ENCODE data around the gene NOTCH2. TPM values are rescaled to one million over a fixed set of nuclear protein-coding genes. Genes with fewer than 3 reads are reported as not detected.

The NOTCH2 gene
- total and polyA plus RNA-seq, 4 donors: 8.7 to 55.3 (median 27.4) TPM

GRCh38 chr1:119959268-119960220 lies 109.9 kb downstream of the NOTCH2 start:
- no peaks in the 10 kb centered on the region for H3K27me3 ChIP-seq (ENCODE audit: control insufficient read depth in 4 of 4, insufficient read depth in 4 of 4, low read length in 3 of 4)
- H3K4me1 ChIP-seq (ENCODE audit: control insufficient read depth in 4 of 4, insufficient read depth in 4 of 4, low read length in 3 of 4): peaks cover 10 to 76% (median 60%) of the 10 kb centered on the region in 4 donors
- peaks cover 3 to 13% (median 6%) of the 10 kb centered on the region in 4 donors for H3K36me3 ChIP-seq (ENCODE audit: control insufficient read depth in 4 of 4, insufficient read depth in 3 of 4, low read depth in 1 of 4, low read length in 3 of 4)
- no peak for DNase-seq (ENCODE audit: low spot score)
- H3K27ac ChIP-seq (ENCODE audit: low read depth in 1 of 2, low read length in 2 of 2): peak overlapping the region in 1 of 2 donors; percentile 71
- no peak for TF ChIP-seq TAF1 (conservative IDR thresholded peaks at IDR 0.05)
- TF ChIP-seq ATF3 (IDR thresholded peaks at IDR 0.05): no peak
- no peak for TF ChIP-seq REST (IDR thresholded peaks at IDR 0.05)
- TF ChIP-seq RAD21 (IDR thresholded peaks at IDR 0.05): no peak
- no peak for TF ChIP-seq HNF4G (IDR thresholded peaks at IDR 0.05)
- TF ChIP-seq SP1 (IDR thresholded peaks at IDR 0.05): no peak
- TF ChIP-seq EGR1 (IDR thresholded peaks at IDR 0.05; ENCODE audit: low read depth in 2 of 2): no peak
- no peak for TF ChIP-seq CTCF (IDR thresholded peaks at IDR 0.05; ENCODE audit: low read depth, low read length, missing input control)
- no peak for TF ChIP-seq NR2F2 (IDR thresholded peaks at IDR 0.05)
- TF ChIP-seq GABPA (IDR thresholded peaks at IDR 0.05 in 1 of 2, conservative IDR thresholded peaks at IDR 0.05 in 1 of 2): no peak
- TF ChIP-seq HNF4A (conservative IDR thresholded peaks at IDR 0.05): no peak
- no peak for TF ChIP-seq FOXA1 (IDR thresholded peaks at IDR 0.05)
- TF ChIP-seq JUND (IDR thresholded peaks at IDR 0.05): no peak
- no peak for TF ChIP-seq ZBTB33 (IDR thresholded peaks at IDR 0.05)
- TF ChIP-seq YY1 (IDR thresholded peaks at IDR 0.05): no peak
- no peak for TF ChIP-seq FOXA2 (IDR thresholded peaks at IDR 0.05)
- no peak for TF ChIP-seq MAX (IDR thresholded peaks at IDR 0.05)
- no peak for TF ChIP-seq RXRA (IDR thresholded peaks at IDR 0.05)
- 73% methylated on average over 7 of the region's 7 CpGs for WGBS
- H3K4me3 ChIP-seq (ENCODE audit: low read depth in 1 of 3, low read length in 3 of 3): no peak overlapping the region
- no peak overlapping the region for H3K9ac ChIP-seq (ENCODE audit: low read depth in 1 of 2, low read length in 2 of 2)
- H3K9me3 ChIP-seq (ENCODE audit: control insufficient read depth in 4 of 4, low read length in 3 of 4): no peaks in the 10 kb centered on the region
